Measurements from ENCODE around the gene GYG2. TPM values are rescaled to one million over a fixed set of nuclear protein-coding genes. Genes with fewer than 3 reads are reported as not detected.

Gene GYG2
- total and polyA plus RNA-seq, 2 experiments from 2014 or later, result 17.6 to 63.8 TPM

- TF ChIP-seq JUNB (IDR thresholded peaks at IDR 0.05; ENCODE audit: unreplicated experiment) (no peak), CREB1 (CRISPR knock-in tag; IDR thresholded peaks at IDR 0.05; ENCODE audit: low read depth) (no peak), NANOG (IDR thresholded peaks at IDR 0.05; ENCODE audit: borderline replicate concordance) (no peak), EZH2 (IDR thresholded peaks at IDR 0.05; ENCODE audit: low read depth, unreplicated experiment) (no peak)
These were observed 79.5 kb downstream of the GYG2 start (continued) for GRCh38 chrX:2908125-2908685.

GRCh38 chrX:2910109-2910508, 81.4 kb downstream of the GYG2 start:
- ATAC-seq (no peak), DNase-seq (ENCODE audit: low spot score) (no peak)
- H2AFZ ChIP-seq, result no peak overlapping the region
- no peaks in the 10 kb centered on the region for H3K36me3 ChIP-seq (ENCODE audit: insufficient read depth)
- Mint-ChIP-seq H3K36me3 (ENCODE audit: low read depth) (peaks cover 19% of the 10 kb centered on the region), H3K9me3 (peaks cover 8% of the 10 kb centered on the region), H3K4me1 (peaks cover 19% of the 10 kb centered on the region), H3K27ac (no peak overlapping the region), H3K27me3 (ENCODE audit: insufficient read depth, low read depth, poor library complexity) (peaks cover 4% of the 10 kb centered on the region), H3K4me3 (no peak overlapping the region)
- no peak overlapping the region for H3K4me2 ChIP-seq
- no peak overlapping the region for H3K4me3 ChIP-seq
- H3K27ac ChIP-seq (ENCODE audit: low read depth), result no peak overlapping the region
- no peaks in the 10 kb centered on the region for H3K79me2 ChIP-seq (replicated peaks; ENCODE audit: insufficient read depth)
- no peaks in the 10 kb centered on the region for H3K27me3 ChIP-seq (ENCODE audit: insufficient read depth)
- H3K9me2 ChIP-seq (ENCODE audit: insufficient read depth), result no peaks in the 10 kb centered on the region
- TF ChIP-seq EZH2 (IDR thresholded peaks at IDR 0.05; ENCODE audit: low read depth, unreplicated experiment) (no peak), ETS1 (IDR thresholded peaks at IDR 0.05) (no peak), ZNF331 (CRISPR knock-in tag; IDR thresholded peaks at IDR 0.05; ENCODE audit: low read depth) (no peak), POLR2AphosphoS5 (IDR thresholded peaks at IDR 0.05; ENCODE audit: low read depth) (no peak), STAT1 (IDR thresholded peaks at IDR 0.05; ENCODE audit: unreplicated experiment) (no peak)
- no peaks in the 10 kb centered on the region for H3F3A ChIP-seq (replicated peaks; ENCODE audit: low read depth)
- peaks cover 15% of the 10 kb centered on the region; the same call in 1 of the 2 replicates for H3K4me1 ChIP-seq (ENCODE audit: insufficient read depth)
- no peaks in the 10 kb centered on the region for H4K20me1 ChIP-seq (replicated peaks; ENCODE audit: insufficient read depth)

- Histone ChIP-seq H3K9me2 (ENCODE audit: insufficient read depth) (no peaks in the 10 kb centered on the region), H3K27ac (ENCODE audit: low read depth) (peak overlapping the region; percentile 68; the same call in 1 of the 2 replicates), H3F3A (replicated peaks; ENCODE audit: low read depth) (no peaks in the 10 kb centered on the region), H3K4me2 (peak overlapping the region; percentile 55; the same call in 1 of the 2 replicates), H3K79me2 (replicated peaks; ENCODE audit: insufficient read depth) (no peaks in the 10 kb centered on the region), H3K27me3 (ENCODE audit: insufficient read depth) (no peaks in the 10 kb centered on the region), H2AFZ (no peak overlapping the region), H3K4me3 (no peak overlapping the region), H3K4me1 (ENCODE audit: insufficient read depth) (peaks cover 15% of the 10 kb centered on the region; the same call in 1 of the 2 replicates), H4K20me1 (replicated peaks; ENCODE audit: insufficient read depth) (no peaks in the 10 kb centered on the region), H3K36me3 (ENCODE audit: insufficient read depth) (no peaks in the 10 kb centered on the region)
- no peak for DNase-seq (ENCODE audit: low spot score)
- no peak for ATAC-seq
- Mint-ChIP-seq H3K4me3 (no peak overlapping the region), H3K4me1 (peaks cover 19% of the 10 kb centered on the region), H3K27me3 (ENCODE audit: insufficient read depth, low read depth, poor library complexity) (peaks cover 4% of the 10 kb centered on the region), H3K9me3 (peaks cover 12% of the 10 kb centered on the region), H3K27ac (0 out of 2 replicates have a peak overlapping the region, but pooled peaks have one; percentile 57), H3K36me3 (ENCODE audit: low read depth) (peaks cover 30% of the 10 kb centered on the region)
- TF ChIP-seq JUNB (IDR thresholded peaks at IDR 0.05; ENCODE audit: unreplicated experiment), result no peak
- no peak for TF ChIP-seq ZNF462 (CRISPR knock-in tag; IDR thresholded peaks at IDR 0.05)
- TF ChIP-seq ZNF331 (CRISPR knock-in tag; IDR thresholded peaks at IDR 0.05; ENCODE audit: low read depth), result no peak
- no peak for TF ChIP-seq ETS1 (IDR thresholded peaks at IDR 0.05)
- no peak for TF ChIP-seq EZH2phosphoT487 (IDR thresholded peaks at IDR 0.05; ENCODE audit: unreplicated experiment)
- no peak for TF ChIP-seq NANOG (IDR thresholded peaks at IDR 0.05; ENCODE audit: borderline replicate concordance)
These were observed 84.4 kb downstream of the GYG2 start for GRCh38 chrX:2913118-2913517.
